H4 (cell line): Measurements from ENCODE around the gene CNTN5. TPM values are rescaled to one million over a fixed set of nuclear protein-coding genes. Genes with fewer than 3 reads are reported as not detected.
A peak's percentile ranks its signal among the peaks of the same experiment; 100 is the strongest.
"Not testable (repeated sequence)": the region's sequence is repeated elsewhere in the genome, so short reads cannot be mapped to it uniquely, and the experiment has no call there.

Source experiments
- DNase-seq: peaks from one replicate; pipeline ENCODE4 v3.0.0-alpha.2; 2015; ENCODE audit warnings: low spot score
- total RNA-seq: library from RNA; depleted of rRNA; stranded (reverse); fragments of >200 nt; shearing (Covaris generic); gene quantifications from 2 replicates; pipeline ENCODE4 v1.2.3, GENCODE V29; 2014

CNTN5 gene
- total RNA-seq, 1 experiment from 2014 or later: 3.8 TPM

DNA sequence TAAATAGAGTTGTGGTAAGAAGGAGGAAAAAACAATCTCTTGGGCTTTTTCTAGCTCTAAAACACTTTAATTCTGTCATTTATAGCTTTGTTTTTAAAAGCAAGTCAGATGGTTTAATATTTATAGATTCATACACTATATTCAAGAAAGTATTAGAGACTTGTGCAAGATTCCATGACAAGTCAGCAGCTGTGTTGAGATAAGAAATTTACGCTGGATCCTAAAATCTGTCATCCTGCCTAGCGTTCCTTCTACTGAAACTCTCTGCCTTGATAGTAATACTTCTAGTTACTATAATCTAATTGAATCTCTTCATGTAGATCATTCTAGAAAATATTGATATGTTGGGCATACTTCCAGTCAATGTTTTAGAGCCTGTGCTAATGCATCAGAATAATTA lies 721.8 kb downstream of the CNTN5 start:
- no peak for DNase-seq

DNA sequence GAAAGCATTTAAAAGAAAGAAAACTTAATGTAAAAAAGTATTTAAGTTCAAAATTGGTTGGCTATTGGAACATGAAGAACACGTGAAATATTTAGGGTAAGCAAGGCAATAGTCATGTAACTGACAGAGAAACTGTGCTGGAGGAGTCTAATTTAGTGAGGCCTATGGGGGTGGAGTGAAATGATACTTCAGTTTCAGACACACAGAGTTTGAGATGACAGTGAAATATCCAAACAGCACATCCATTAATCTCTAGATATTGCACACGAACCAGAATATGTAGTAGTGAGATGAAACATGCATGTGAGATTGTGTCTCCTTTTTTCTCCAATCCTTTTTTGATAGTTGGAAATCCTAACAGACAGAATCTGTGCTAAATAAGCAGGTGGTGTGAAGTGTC lies 739.0 kb downstream of the CNTN5 start:
- DNase-seq: no peak

DNA sequence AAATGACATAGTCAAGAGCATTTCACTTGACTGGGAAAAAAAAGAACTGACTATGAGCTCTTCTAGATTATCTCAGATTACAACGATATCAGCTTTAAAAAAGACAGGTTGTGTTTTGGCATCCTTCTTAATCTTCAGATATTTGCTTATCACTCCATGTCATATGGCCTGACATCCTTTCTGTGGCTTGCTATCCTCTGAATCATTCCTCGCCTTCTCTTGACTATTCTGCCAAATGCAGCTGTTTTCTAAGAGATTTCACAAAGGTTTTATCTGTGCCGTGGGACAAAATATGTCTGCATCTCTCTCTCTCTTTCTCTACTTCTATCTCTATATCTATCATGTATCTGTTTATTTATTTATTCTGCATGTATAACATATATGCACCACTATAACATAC lies 746.1 kb downstream of the CNTN5 start:
- DNase-seq: no peak

DNA sequence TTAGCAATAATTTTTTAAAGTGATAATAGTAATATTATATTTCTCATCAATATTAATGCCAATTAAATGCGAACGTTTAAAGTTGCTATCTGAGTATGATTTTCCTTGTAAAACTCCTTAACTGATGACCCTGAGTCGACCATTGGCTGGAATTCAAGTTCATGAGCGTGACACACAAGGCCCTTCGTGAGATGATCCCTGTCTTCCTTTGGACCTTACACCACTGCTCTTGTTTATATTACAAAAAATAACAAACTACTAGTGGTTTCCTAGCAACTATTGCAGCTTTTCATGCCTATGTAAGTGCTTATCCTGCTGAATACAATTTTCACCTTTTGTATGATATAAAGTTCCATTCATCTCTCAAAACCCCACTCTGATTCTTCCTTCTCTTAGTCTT lies 752.9 kb downstream of the CNTN5 start:
- peak; percentile 56 for DNase-seq

DNA sequence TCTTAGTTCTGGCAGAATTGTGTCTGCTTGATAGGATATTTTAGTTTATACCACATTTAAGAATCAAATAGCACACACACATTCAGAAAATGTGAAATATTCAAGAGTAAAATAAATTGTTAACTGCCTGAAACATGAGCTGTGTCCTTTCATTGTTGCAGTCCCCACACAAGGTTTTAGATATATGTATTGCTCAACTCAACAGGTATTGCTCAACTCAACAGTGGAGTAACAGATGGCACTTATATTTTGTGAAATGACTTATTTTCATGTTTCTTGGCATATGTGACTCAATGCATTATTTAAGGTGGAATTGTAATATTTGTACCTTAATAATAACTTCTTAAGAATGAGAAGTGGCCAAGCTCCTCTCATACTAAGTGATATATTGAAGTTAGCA lies 760.3 kb downstream of the CNTN5 start:
- DNase-seq: no peak

DNA sequence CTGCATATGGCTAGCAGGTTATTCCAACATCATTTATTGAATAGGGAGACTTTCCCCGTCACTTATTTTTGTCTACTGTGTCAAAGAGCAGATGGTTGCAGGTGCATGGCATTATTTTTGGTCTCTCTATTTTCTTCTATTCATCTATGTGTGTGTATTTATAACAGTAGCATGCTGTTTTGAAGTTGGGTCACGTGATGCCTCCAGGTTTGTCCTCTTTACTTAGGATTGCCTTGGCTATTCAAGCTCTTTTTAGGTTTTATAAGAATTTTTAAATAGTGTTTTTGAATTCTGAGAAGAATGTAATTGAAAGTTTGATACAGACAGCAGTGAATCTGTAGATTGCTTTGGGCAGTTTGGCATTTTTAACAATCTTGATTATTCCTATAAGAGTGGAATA lies 770.6 kb downstream of the CNTN5 start:
- DNase-seq: no peak

DNA sequence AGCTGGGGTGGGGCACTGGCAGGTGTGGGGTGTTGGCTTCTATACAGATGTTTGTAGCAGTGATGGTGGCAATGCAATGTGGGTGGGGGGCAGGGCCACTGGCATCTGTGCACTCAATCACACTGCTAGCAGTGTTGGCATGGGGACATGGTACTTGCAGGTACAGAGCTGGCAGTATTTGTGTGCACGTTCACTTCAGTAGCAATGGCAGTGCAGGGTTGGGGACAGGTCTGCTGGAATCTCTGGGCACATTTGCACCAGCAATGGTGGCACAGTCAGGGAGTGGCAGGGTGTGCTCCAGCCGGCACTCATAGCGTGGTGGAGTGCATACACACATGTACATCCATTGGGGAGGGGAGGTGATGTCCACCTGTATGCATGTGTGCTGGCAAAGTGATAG lies 775.2 kb downstream of the CNTN5 start:
- no peak for DNase-seq

DNA sequence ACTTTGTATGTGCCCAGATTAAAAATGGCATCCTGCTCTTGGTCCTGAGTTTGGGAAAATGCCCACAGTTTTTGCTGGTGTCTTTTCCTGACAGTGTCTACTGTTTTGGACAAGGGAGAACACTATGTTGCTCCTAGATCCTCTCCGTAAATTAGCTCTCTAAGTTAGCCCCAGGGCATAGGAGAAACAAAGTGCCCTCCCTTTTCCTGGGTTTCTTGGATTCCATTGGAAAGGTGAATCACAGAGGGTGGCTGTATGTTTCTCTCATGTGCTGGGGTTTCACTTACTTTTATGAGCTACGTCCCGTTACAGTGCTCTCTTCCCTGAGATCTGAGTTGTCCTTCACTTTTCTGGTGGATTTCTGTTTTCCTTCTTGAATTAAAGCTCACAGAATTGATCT lies 782.8 kb downstream of the CNTN5 start:
- no peak for DNase-seq

DNA sequence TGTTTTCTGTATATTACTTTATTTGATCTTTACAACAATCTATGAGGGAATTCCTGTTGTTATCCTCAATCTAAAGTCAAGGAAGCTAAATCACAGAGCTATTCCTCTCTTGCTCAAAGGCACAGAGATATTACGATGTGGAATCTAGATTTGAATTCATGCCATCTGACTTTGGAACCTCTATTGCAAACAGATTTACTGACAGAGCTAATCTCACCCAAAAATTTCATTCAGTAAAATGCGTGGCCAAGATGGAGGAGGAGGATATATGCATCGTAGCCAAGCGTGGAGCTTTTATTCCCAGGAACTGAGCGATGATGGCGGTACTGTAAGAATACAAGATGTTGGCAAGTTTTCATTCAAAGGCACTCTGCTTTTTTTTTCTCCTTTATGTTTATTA lies 791.8 kb downstream of the CNTN5 start:
- no peak for DNase-seq

DNA sequence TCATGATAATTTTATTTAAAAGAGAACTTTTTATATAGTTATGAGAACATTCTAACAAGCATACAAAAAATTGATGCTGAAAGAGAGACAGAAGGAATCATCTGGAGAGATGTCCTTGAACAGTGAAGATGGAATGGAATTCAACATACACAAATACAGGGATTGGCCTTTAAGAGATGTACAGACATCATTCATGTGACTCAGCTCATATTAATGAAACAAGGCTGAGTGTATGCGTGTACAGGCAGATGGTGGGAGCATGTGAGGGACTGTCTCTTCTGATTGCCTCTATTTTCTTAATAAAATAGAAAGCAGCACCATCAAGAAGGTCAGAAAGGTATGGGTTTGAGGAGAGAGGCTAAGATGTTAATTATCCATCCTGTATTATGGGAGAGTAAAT lies 793.3 kb downstream of the CNTN5 start:
- DNase-seq: no peak

DNA sequence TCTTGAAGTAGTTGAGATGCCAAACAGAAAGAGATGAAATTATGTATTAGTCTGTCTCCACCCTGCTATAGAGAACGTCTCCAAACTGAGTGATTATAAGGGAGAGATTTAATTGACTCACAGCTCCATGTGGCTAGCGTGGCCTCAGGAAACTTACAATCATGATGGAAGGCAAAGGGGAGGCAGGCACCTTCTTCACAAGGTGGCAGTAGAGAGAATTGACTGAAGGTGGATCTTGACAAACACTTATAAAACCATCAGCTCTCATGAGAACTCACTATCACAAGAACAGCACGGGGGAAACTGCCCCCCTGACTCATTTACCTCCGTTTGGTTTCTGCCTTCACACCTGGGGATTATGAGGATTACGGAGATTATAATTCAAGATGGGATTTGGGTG lies 794.0 kb downstream of the CNTN5 start:
- DNase-seq: no peak

DNA sequence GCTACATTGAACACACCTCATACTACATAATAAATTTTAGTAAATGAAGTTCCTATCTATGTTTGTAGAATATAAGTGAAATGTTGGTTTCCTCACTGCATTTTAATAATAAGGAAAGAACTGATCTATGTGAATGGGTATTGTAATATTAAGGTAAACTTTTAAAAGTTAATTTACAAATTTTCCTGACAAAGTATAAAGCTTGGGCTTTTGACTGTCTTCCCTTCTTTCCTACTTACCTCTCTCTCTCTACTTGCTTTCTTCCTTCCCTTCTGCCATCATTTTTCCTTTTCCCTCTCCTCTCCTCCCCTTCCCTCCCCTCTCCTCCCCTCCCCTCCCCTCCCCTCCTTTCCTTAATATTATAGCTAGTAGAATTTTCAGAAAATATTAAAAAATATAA lies 798.2 kb downstream of the CNTN5 start:
- no peak for DNase-seq

DNA sequence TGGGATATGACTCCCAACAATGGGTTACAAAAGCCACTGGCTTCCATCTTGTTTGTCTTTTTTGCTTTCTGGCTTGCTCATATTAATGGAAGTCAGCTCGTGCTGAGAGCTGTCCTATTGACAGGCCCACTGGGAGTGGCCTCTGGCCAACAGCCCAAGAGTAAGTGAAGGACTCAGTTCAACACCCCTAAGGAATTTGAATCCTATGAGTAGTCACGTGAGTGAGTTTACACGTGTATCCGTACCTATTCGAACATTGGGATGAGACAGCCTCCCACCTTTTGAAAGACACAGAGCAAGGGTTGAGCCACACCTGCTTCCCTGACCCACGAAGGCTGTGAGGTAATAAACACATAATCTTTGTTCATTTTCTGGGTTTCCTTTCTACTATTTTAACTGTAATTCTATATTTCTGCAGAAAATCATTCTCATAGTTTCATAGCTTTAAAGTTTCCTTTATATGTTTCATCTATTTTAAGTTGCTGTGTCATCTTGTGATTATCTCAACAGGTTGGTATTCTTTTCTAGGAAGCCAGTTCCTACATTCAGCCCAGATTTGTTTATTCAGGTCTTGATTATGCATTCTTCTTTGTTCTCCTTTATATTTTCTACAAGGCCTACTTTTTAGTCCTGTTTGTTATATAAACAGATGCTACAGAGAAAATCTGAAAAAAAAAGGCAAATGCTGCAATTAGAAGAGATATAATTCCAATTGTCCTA lies 802.3 kb downstream of the CNTN5 start:
- DNase-seq: peak; percentile 16

DNA sequence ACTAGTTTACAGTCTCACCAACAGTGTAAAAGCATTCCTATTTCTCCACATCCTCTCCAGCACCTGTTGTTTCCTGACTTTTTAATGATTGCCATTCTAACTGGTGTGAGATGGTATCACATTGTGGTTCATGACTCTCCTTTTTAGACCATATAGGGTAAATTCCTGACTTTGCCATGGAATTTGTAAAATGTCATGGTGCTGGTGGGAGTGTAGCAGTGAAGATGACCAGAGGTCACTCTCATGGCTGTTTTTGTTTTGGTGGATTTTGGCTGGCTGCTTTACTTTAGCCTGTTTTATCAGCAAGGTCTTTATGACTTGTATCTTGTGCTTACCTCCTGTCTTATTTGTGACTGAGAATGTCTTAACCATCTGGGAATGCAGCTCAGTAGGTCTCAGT lies 816.0 kb downstream of the CNTN5 start:
- not testable (repeated sequence) for DNase-seq

DNA sequence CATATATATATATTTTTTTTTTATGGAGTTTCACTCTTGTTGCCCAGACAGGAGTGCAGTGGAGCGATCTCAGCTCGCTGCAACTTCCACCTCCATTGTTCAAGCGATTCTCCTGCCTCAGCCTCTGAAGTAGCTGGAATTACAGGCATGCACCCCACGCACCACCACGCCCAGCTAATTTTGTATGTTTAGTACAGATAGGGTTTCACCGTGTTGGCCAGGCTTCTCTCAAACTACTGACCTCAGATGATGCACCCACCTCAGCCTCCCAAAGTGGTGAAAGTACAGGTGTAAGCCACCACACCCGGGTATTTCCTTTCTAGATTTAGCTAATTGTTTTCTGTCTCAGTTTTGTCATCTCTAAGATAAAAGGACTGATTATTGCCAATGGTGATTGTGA lies 821.1 kb downstream of the CNTN5 start:
- no peak for DNase-seq

DNA sequence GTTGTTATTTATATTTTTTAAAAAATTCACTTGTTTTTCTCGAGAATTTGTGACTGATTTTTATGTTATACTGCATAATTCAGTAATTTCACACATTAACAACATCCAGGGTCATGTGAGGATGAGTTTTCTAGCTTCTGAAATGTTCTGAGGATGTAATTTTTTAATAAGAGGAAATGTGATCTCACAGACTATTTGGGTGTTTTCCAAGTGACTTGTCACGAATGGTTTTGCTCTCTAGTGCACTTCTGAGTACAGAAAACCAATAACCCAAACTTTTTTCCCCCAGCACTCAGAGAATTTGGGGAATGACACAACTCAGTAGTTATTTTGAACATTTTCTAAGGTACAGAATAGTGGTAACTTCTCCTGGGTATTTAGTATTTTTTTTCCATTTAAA lies 845.2 kb downstream of the CNTN5 start:
- DNase-seq: no peak

DNA sequence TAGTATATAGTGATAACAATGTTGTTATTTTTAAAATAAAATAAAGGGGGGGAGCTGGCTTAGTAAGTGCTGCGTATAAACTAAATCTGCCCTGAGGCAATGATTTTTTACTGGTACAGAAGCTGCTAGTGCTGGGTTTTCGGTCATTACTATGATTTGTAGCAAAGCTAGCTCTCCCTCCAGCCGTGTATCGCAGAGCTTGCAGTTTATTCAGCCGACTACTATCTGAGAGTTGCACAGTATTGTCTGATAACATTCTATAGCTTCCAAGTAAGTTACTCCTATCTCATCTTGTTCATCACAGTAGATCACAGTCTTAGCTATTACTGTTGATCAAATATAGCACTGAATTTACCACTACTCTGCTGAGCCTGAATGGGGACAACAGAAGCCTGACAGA lies 860.9 kb downstream of the CNTN5 start:
- no peak for DNase-seq

DNA sequence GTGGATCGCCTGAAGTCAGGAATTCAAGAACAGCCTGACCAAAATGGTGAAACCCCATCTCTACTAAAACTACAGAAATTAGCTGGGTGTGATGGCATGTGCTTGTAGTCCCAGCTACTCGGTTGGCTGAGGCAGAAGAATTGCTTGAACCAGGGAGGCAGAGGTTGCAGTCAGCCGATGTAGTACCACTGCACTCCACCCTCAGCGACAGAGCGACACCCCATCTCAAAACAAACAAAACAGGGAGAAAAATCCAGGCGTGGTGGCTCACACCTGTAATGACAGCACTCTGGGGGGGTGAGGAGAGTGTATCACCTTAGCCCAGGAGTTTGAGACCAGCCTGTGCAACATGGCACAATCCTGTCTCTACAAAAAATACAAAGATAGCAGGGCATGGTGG lies 864.0 kb downstream of the CNTN5 start:
- DNase-seq: no peak

DNA sequence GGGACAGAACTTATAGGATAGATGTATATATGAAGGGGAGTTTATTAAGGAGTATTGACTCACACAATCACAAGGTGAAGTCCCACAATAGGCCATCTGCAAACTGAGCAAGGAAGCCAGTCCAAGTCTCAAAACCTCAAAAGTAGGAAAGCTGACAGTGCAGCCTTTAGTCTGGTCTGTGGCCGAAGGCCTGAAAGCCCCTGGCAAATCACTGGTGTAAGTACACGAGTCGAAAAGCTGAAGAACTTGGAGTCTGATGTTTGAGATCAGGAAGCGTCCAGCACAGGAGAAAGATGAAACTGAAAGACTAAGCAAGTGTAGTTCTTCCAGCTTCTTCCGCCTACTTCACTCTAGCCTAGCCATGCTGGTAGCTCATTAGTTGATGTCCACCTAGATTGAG lies 866.7 kb downstream of the CNTN5 start:
- no peak for DNase-seq

DNA sequence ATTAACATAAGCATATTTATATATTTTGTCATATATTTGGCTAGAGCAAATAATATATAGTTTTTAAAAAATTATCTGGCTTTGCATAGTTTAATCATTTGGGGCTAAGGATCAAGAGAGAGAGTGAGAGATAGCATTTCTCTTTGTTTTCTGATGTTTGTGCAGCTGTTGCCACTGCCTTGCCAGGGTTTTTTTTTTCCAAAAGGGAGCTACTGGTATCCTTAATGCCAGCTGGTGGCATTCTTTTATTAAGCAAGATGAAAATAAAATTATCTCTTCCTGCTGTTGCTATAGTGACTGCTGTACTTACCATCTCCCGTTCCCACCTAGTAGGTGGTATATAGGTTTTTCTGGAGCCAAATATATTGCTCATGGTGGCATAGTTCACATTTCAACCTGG lies 873.1 kb downstream of the CNTN5 start:
- DNase-seq: no peak

DNA sequence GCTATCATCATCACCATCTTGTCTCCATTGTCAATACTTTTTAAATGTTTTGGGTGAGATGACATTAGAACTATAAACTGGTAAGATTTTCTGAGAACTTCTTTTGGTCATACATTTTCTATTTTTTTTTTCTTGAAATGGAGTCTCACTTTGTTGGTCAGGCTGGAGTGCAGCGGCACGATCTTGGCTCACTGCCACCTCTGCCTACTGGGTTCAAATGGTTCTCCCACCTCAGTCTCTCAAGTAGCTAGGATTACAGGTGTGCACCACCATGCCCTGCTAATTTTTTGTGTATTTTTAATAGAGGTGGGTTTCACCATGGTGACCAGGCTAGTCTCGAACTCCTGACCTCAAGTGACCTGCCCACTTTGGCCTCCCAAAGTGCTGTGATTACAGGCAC lies 880.4 kb downstream of the CNTN5 start:
- DNase-seq: no peak

DNA sequence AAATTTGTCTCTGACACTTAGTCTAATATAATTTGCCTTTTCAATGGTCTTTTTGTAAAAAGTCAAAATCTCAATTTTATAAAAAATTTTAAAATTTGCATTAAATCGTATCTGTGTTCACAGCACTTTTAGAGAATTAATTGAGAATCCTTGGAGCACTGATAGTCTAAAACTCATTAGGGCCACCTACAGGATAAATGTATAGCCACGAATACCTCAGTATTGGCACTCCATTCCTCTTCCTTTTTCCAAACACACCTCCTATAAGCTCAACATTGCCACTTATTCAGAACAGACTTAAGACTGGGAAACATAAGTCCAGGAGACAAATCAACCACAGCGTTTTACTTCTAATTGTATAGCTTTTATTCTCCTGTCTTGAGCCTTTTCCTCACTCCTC lies 890.4 kb downstream of the CNTN5 start:
- DNase-seq: no peak

DNA sequence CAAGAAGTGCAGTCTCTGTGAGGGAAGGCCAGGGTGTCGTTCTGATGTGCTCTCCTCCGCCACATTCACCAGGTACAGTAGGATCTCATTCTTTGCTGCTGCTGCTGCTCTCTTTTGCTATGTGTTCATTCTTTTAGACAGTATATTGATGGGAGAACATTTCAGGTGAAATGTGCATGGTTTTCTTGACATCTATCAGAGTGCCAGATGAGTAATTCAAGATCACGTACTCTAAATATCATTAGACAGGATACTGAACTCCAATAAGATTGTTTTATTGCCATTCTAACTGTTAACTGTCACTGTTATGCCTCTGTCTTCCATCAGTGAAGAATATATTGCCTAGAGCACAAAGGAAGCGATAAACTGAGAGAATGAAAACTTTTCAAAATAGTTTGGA lies 895.3 kb downstream of the CNTN5 start:
- no peak for DNase-seq

DNA sequence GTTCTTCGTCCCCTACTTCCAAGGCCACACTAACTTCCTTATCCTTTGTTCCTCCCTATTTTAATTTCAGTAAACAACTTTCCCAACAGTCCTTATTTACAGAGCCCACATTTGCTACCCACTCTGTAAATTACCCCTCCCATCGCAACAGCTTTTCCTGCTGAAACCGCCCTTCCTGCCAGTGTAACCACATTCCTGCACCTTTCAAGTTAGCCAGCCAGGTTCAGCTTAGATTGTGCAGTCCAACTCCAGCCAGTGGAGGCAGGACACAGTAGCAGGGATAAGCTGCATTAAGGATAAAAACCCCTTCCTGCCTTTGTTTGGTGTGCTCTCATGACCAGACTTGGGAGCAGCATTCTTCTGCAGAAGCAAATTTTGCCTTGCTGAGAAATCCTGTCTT lies 898.0 kb downstream of the CNTN5 start:
- DNase-seq: no peak

DNA sequence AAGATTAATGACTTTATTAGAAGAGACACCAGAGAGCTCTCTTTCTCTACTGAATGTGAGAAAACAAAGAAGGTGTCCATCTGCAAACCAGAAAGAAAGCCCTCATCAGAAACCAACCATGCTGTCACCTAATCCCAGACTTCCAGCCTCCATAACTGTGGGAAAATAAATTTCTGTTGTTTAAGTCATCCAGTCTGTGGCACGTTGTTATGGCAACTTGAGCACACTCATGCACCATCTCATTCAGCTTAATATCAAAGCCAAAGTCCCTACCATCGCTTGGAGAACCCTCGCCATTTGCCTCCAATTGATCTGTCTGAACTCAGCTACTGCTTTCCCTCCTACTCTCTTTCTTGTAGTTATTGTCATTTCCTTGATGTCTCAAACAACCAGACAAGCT lies 900.2 kb downstream of the CNTN5 start:
- DNase-seq: no peak
